Mammary epithelial cell (primary cell): ENCODE measurements around the gene SMYD3.

ENCODE experiments used
- EZH2 ChIP-seq: IDR thresholded peaks from 2 replicates; pipeline ENCODE4 v1.6.1; 2012; ENCODE audit warnings: low read length, inconsistent platforms, borderline replicate concordance
- TF ChIP-seq, protein P1 (sequence below), 2 donors: IDR thresholded peaks in 1 of 2; conservative IDR thresholded peaks in 1 of 2; 2 replicates each; pipeline ENCODE4 v1.5.1; 2011 to 2012; ENCODE audit warnings: inconsistent platforms in 2 of 2, low read length in 2 of 2, mild to moderate bottlenecking in 2 of 2, control low read depth in 1 of 2, low read depth in 1 of 2; ENCODE audit not compliant: insufficient read depth in 1 of 2; ENCODE audit errors: extremely low read depth in 1 of 2

DNA sequence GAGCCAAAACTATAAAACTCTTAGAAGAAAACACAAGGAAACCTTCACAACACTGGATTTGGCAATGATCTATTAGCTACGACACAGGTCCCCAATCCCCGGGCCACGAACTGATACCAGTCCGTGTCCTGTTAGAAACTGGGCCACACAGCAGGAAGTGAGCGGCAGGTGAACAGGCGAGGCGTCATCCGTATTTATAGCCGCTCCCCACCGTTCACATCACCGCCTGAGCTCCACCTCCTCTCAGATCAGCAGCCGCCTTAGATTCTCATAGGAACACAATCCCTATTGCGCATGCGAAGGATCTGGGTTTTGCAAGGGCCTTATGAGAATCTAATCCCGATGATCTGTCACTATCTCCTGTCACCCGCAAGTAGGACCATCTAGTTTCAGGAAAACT lies 47.1 kb upstream of the SMYD3 start:
- TF ChIP-seq, protein P1, sequence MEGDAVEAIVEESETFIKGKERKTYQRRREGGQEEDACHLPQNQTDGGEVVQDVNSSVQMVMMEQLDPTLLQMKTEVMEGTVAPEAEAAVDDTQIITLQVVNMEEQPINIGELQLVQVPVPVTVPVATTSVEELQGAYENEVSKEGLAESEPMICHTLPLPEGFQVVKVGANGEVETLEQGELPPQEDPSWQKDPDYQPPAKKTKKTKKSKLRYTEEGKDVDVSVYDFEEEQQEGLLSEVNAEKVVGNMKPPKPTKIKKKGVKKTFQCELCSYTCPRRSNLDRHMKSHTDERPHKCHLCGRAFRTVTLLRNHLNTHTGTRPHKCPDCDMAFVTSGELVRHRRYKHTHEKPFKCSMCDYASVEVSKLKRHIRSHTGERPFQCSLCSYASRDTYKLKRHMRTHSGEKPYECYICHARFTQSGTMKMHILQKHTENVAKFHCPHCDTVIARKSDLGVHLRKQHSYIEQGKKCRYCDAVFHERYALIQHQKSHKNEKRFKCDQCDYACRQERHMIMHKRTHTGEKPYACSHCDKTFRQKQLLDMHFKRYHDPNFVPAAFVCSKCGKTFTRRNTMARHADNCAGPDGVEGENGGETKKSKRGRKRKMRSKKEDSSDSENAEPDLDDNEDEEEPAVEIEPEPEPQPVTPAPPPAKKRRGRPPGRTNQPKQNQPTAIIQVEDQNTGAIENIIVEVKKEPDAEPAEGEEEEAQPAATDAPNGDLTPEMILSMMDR (conservative IDR thresholded peaks at IDR 0.05 in 1 of 2, IDR thresholded peaks at IDR 0.05 in 1 of 2; ENCODE audit: extremely low read depth in 1 of 2, insufficient read depth in 1 of 2, low read depth in 1 of 2, low read length in 2 of 2): no peak
- no peak for TF ChIP-seq EZH2
